Lung (tissue), 12 donors: ENCODE measurements around the gene SYNGR3. TPM values are rescaled to one million over a fixed set of nuclear protein-coding genes. Genes with fewer than 3 reads are reported as not detected.

Source experiments
- ATAC-seq: fragments of 200-7000 bp; cut with Tn5 transposase; one replicate; pipeline ENCODE4 v1.9.1; 2020; ENCODE audit warnings: moderate number of reproducible peaks; ENCODE audit not compliant: insufficient read depth, low FRiP score
- DNase-seq, 3 donors: peaks; one replicate each; pipeline ENCODE4 v3.0.0-alpha.2; 2013 to 2017
- H3K27ac ChIP-seq, 2 donors: one replicate each; pipeline ENCODE4 v1.5.1; 2013; ENCODE audit warnings: mild to moderate bottlenecking in 2 of 2, moderate library complexity in 2 of 2, control low read depth in 1 of 2, inconsistent platforms in 1 of 2, low read depth in 1 of 2, low read length in 1 of 2
- H3K27me3 ChIP-seq, 3 donors: one replicate each; pipeline ENCODE4 v1.5.1; 2013; ENCODE audit warnings: low read length in 2 of 3; ENCODE audit not compliant: control insufficient read depth in 3 of 3, insufficient read depth in 3 of 3
- H3K36me3 ChIP-seq, 4 donors: one replicate each; pipeline ENCODE4 v1.5.1; 2013; ENCODE audit warnings: low read length in 4 of 4, mild to moderate bottlenecking in 1 of 4, moderate library complexity in 1 of 4; ENCODE audit not compliant: control insufficient read depth in 4 of 4, insufficient read depth in 4 of 4
- H3K4me1 ChIP-seq, 5 donors: one replicate each; pipeline ENCODE4 v1.5.1; 2013; ENCODE audit warnings: low read length in 5 of 5, mild to moderate bottlenecking in 2 of 5, moderate library complexity in 1 of 5; ENCODE audit not compliant: control insufficient read depth in 5 of 5, insufficient read depth in 5 of 5
- H3K4me3 ChIP-seq: one replicate; pipeline ENCODE4 v1.5.1; 2013; ENCODE audit warnings: mild to moderate bottlenecking, control low read depth, moderate library complexity
- H3K9ac ChIP-seq, 2 donors: one replicate each; pipeline ENCODE4 v1.5.1; 2013; ENCODE audit warnings: low read length in 2 of 2, control low read depth in 1 of 2; ENCODE audit not compliant: insufficient read depth in 1 of 2
- H3K9me3 ChIP-seq, 4 donors: one replicate each; pipeline ENCODE4 v1.5.1; 2013; ENCODE audit warnings: low read length in 3 of 4, mild to moderate bottlenecking in 1 of 4, moderate library complexity in 1 of 4; ENCODE audit not compliant: control insufficient read depth in 4 of 4, insufficient read depth in 3 of 4
- WGBS, 2 donors: extraction: QIAGEN DNeasy Blood & Tissue Kit; methylation state at CpG; one replicate each; pipeline ENCODE4 v1.1.7; 2013; 5-methylcytosine and 5-hydroxymethylcytosine counted together
- polyA plus RNA-seq, 2 donors: library from polyadenylated mRNA; stranded (reverse); fragments of 200-250 nt; gene quantifications; one replicate each; pipeline ENCODE4 v1.2.1, GENCODE V29; 2013
- total RNA-seq, 2 donors: library from RNA; depleted of rRNA in 1 of 2; stranded (reverse); fragments of >200 nt in 1 of 2; gene quantifications; one replicate each; pipeline ENCODE4 v1.2.1, GENCODE V29; 2014 to 2021
- TF ChIP-seq, protein P1 (sequence below): IDR thresholded peaks from 2 replicates; pipeline ENCODE4 v1.5.1; 2012; ENCODE audit warnings: mild to moderate bottlenecking; ENCODE audit errors: control extremely low read depth, extremely low read depth
- donor health status: control.
- donor health status: control.
- donor health status: Bipolar disorder and iron deficiency.
- donor health status: healthy.
- donor health status: DM: yes; HTN: yes; CAD: no.

Gene SYNGR3
- total and polyA plus RNA-seq, 4 donors: 0.10 to 0.69 (median 0.43) TPM

- ATAC-seq (no peak), DNase-seq (peak in 1 of 3 donors; percentile 59)
- H3K9ac ChIP-seq: peak overlapping the region; percentile 78 to 80
- peak overlapping the region; percentile 88 to 97 for H3K27ac ChIP-seq
- H3K4me1 ChIP-seq: peaks cover 5 to 35% (median 10%) of the 10 kb centered on the region in 5 donors
- no peaks in the 10 kb centered on the region for H3K27me3 ChIP-seq
- H3K9me3 ChIP-seq: no peaks in the 10 kb centered on the region
- TF ChIP-seq, protein P1, sequence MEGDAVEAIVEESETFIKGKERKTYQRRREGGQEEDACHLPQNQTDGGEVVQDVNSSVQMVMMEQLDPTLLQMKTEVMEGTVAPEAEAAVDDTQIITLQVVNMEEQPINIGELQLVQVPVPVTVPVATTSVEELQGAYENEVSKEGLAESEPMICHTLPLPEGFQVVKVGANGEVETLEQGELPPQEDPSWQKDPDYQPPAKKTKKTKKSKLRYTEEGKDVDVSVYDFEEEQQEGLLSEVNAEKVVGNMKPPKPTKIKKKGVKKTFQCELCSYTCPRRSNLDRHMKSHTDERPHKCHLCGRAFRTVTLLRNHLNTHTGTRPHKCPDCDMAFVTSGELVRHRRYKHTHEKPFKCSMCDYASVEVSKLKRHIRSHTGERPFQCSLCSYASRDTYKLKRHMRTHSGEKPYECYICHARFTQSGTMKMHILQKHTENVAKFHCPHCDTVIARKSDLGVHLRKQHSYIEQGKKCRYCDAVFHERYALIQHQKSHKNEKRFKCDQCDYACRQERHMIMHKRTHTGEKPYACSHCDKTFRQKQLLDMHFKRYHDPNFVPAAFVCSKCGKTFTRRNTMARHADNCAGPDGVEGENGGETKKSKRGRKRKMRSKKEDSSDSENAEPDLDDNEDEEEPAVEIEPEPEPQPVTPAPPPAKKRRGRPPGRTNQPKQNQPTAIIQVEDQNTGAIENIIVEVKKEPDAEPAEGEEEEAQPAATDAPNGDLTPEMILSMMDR: no peak
- H3K36me3 ChIP-seq: peaks cover 7 to 20% (median 16%) of the 10 kb centered on the region in 4 donors
- WGBS, 2 donors: 9 to 12% methylated on average over 36 to 44 of the region's 44 CpGs
- peak overlapping the region; percentile 94 for H3K4me3 ChIP-seq
These were observed 25.8 kb upstream of the SYNGR3 start for GRCh38 chr16:1963806-1964505.

- ATAC-seq: peak; percentile 90
- H3K36me3 ChIP-seq: peaks cover 7 to 20% (median 16%) of the 10 kb centered on the region in 4 donors
- TF ChIP-seq, protein P1: no peak
- H3K27me3 ChIP-seq: no peaks in the 10 kb centered on the region
- 0 to 2% methylated on average over 86 to 97 of the region's 97 CpGs for WGBS, 2 donors
- H3K27ac ChIP-seq: peak within 1 kb of the TSS; percentile 97
- peak; percentile 99 for DNase-seq
- H3K4me3 ChIP-seq: peak within 1 kb of the TSS; percentile 94
- H3K9ac ChIP-seq: peak within 1 kb of the TSS; percentile 78 to 80
- H3K4me1 ChIP-seq: peaks cover 5 to 32% (median 10%) of the 10 kb centered on the region in 5 donors
- no peaks in the 10 kb centered on the region for H3K9me3 ChIP-seq
These were observed 25.0 kb upstream of the SYNGR3 start, which contains the start of gene RPS2 for GRCh38 chr16:1964506-1965395. RPS2 (minus strand) TSS chr16:1964826; CDS start chr16:1964625, 201 bp downstream.

DNA sequence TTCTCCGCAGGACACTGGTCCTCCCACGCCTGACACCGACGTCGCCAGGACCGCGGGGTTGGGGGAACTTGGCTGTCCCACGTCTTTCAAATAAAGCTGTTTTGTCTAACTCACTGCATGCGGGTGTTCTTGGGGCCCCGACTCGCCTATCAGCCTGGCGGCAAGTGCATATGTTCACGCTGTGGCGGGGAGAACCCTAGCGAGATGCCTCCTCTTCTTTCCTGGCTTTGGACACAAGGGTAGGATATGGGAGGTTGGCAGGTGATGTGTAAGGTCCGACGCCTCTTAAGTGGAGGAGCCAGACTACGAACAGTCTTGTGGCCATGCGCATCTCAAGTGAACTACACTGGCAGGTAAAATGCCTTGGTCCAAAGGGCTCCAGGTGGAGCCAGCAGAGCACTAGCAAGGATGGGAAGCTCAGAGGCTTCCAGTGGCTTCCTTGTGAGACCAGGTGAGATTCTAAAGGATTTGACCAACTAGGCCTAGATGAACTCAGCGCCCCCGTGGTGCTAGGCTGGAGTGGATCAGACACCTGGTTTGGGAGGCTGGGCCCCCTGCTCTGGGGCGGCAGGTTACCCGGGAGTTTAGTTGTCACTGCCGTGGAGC, 24.3 kb upstream of the SYNGR3 start:
- TF ChIP-seq, protein P1: no peak
- Histone ChIP-seq H3K36me3 (peaks cover 7 to 20% (median 16%) of the 10 kb centered on the region in 4 donors), H3K9ac (peak overlapping the region; percentile 76 to 78), H3K4me3 (peak overlapping the region; percentile 71), H3K9me3 (no peaks in the 10 kb centered on the region), H3K27ac (peak overlapping the region; percentile 97), H3K4me1 (peaks cover 5 to 27% (median 7%) of the 10 kb centered on the region in 5 donors), H3K27me3 (no peaks in the 10 kb centered on the region)
- ATAC-seq (no peak), DNase-seq (no peak)
- WGBS, 2 donors: 23 to 27% methylated on average over 24 of the region's 24 CpGs
